Stimulated activated CD8-positive, alpha-beta memory T cell treated with anti-CD3 and anti-CD28 coated beads, Interleukin-2, amount 100 ng/mL, for 48 hours (primary cell): ENCODE data around the gene IGLL1.
"Not testable (repeated sequence)": the region's sequence is repeated elsewhere in the genome, so short reads cannot be mapped to it uniquely, and the experiment has no call there.

Source experiments
- DNase-seq, 2 donors: peaks; one replicate each; pipeline ENCODE4 v3.0.0-alpha.2; 2020; ENCODE audit warnings: low read depth in 2 of 2

IGLL1 gene

DNA sequence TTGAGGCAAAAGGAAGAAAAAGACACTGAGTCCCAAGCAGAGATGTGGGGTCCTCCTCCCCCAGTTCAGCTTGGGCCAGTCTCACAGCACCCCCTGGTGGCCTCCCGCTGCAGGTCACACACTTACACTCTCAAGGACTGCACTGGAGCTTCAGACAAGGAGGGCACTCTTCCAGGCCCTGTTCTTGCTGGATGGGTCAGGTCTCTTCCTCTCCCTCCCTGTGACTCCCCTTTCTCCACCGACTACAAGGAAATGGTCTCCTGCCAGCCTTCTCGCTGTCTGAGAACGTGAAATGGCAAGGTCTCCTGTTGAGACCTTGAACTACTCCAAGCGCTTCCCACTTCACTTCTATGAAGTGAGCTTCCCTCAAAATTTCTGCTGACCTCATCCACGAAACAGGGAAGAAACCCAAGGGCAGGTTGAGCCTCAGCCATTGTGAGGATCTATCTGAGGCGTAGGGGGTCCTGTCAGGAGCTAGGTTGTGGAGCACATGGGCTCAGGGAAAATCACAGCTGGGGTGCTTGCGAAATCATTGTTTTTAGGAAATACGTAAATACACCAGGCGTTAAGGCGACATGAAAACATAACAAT lies 11.2 kb upstream of the IGLL1 start:
- DNase-seq: peak; percentile 30 to 63

DNA sequence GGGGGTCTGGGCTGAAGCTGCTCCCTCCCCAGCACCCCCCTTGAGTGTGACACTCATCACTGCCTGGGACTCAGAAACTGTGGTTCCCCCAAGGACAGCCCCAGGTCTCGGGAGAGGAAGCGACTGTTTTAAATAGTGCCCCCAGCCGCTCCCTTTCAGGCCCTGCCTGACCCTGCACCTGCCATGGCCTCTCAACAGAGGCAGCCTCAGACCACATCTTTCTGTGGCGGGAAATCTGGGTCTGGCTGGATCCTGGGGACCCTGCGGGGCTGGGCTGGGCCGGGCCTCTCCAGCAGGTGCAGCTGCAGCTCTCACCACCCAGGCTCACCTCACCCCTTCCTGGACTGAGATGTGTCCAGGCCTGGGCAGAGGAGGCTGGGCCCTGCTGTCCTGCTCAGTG lies 3.7 kb upstream of the IGLL1 start:
- DNase-seq: no peak

DNA sequence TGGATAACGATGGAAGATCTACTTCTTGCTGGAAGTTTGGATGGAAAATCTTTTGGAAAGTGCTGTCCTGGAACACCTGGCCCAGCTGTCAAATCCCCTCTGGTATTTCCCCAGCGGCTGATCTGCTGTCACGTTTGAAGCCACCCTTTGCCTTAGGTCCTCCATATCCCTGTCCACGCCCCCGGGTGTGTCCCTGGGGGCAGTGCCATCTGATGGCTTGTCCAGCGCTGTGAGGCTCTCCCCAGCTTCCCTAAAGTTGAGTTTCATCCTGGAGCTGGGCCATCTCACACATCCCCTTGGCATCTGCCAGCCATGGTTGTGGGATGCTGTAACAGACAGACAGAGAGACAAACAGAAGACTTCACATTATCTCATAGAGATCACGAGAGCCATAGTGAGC lies 3.1 kb upstream of the IGLL1 start:
- no peak for DNase-seq

DNA sequence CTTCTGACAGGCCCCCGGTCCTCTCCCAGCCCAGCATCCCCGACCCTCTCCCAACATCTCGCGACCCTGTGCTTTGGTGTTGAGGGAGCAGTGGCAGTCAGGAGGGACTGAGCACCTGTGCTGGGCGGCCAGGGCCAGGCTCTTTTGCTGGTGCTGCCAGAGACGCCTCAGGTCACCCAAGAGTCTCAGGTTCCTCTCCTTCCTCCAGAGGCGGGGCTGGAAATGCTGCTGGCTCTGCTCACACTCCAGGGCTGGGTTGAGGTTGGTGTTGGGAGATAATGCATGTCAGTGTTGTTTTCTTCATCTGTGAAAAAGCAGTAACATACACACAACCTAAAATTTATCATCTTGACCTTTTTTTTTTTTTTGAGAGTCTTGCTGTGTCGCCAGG lies 1.2 kb upstream of the IGLL1 start:
- DNase-seq: no peak

DNA sequence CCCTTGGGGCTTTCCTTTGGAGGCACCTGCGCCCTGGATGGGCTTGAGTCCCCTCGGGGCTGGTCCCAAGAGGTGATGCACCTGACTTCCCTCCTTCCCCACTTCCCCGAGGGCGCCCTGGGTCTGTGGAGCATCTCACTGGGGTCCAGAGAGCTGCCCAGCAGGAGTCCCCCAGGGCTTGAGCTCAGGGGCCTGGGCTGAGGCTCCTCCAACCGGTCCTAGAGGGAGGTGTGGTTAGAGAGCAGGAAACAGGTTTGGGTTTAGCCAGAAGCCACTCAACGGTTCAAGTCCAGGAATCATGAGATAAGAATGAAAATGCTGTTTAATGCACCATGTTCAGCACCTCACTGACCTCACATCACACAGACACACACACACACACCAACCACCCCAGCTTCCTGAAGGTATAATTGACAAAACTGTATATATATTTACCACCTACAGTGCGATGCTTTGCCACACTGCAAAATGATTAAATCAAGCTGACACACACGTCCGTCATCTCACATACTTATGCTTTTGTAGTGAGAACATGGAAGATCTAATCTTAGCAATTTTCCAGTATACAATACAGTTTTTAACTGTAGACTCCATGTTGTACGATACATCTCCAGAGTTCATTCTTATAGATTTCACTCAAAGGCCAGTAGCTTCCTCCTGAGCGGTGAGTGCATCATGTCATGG lies 628 bp upstream of the IGLL1 start:
- DNase-seq: no peak

DNA sequence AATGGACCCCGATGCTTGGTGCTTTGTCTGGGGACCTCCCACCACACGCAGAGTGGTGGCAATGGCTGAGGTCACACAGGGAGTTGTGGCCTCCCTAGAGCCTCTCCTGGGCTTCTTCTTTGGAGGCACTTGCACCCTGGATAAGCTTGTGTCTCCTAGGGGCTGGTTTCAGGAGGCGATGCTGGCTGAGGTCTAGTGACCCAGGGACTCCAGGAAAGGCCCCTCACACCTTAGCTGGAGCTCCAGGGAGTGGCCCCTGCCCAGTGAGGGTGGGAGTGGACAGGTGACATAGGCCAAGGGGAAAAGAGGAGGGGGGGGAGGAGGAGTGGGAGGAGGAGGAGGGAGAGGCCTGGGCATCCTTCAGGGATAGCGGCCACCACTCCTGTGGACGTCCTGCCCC lies 810 bp downstream of the IGLL1 start:
- no peak for DNase-seq

DNA sequence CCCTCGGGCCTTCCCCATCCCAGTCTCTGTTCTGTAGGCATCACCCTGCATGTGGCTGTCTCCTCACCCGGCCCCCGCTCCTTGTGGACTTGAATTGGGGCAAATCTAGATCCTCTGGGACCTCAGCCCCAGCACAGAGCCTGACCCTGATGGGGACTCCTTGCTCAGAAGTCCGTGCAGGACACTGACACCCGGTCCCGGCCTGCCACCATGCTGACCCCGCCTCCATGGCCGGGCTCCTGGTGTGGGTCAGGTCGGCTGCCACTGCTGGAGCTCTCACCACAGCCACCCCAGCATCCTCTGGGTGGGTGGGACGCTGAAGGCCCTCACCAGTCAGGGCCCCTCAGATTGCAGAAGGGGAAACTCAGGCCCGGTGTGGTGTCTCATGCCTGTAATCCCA lies 1.8 kb downstream of the IGLL1 start:
- DNase-seq: no peak

DNA sequence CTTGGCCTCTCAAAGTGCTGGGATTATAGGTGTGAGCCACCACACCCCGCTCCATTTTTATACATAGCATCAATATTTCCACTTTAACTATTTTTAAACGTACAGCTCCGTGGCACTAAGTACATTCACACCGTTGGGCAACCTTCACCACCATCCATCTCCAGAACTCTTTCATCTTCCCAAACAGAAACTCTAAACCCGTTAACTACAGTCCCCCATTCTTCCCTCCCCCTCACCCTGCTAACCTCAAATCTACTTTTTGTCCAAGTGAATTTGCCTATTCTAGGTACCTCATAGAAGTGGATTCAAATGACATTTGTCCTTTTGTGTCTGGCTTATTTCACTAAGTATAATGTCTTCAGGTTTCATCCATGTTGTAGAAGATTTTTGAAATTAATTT lies 3.4 kb downstream of the IGLL1 start:
- no peak for DNase-seq

DNA sequence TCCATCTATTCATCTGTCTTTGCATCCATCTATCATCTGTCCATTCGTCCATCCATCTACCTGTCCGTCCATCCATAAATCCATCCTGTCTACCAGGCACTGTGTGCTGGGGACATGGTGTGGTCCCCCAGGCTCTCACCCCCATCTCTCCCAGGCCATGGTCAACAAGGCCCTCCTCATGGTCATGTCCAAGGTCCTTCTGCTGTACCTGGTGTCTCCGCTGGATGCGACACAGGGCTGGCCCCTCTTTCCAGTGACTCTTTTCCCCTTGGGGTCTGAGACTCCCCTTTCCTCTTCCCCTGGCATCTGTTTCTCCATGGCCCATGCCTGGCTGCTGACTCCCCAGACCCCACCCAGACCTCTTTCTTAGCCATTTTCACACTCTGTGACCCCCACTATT lies 4.5 kb downstream of the IGLL1 start:
- no peak for DNase-seq

DNA sequence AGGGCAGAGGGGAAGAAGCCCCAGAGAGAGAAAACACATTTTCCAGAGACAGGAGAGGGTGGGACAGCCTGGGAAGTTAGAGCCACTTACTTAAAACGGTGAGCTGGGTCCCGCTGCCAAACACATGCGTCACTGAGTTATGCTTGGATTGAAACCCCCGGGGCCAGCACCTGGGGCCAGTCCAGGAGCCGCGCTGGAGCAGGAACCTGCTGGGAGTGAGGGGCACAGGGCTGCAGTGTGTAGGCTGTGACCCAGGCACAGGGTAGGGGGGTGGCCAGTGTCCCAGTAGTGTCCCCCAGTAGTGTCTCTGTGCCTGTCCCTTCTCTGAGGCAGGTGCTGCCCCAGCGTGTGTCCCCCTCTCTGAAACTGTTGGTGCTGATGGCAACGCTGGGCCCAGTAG lies 5.2 kb downstream of the IGLL1 start:
- DNase-seq: no peak

DNA sequence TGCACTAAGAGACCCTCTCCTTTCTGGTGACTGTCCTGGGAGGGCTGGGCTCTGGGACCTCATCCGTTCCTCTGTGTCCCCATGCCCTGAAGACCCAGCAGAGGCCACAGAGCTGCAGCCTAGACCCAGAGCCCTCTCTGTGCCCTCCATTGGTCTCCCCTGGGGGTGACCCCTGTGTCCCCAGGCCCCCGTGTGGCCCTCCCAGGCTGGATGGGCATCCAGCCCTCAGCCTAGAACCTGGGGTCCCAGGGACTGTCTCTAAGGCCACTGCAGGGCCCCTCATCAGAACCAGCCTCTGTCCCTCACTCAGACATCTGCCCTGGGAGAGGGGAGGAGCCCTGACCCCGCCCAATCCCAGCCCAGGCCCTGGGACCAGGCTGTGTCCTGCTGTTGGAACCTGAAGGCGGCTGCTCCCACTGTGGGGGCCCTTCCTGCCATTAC lies 5.7 kb downstream of the IGLL1 start:
- no peak for DNase-seq

DNA sequence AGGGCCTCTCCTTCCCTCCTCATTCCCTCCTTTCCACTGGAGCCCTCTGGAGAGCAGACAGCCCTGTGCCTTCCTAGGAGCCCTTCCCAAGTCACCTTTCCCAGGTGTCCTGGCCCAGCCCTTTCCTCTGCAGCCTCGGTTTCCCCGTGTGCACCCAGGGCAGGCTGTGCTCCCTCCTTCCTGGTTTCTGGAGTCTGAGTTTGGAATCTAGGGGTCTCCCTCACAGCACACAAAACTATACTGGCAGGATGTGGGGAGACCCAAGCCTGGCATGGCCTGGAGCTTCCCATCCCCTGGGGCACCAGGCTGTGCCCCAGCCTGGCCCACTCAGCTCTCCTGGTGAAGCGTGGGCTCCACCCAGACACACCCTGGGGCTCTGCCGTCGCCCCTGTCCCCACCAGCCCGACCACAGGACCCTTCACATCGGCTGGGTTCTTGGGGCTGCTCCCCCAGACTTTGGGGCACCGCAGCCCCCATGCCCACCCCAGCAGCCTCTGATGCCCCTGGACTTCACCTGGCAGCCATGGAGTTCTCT lies 6.3 kb downstream of the IGLL1 start:
- DNase-seq: not testable (repeated sequence)

DNA sequence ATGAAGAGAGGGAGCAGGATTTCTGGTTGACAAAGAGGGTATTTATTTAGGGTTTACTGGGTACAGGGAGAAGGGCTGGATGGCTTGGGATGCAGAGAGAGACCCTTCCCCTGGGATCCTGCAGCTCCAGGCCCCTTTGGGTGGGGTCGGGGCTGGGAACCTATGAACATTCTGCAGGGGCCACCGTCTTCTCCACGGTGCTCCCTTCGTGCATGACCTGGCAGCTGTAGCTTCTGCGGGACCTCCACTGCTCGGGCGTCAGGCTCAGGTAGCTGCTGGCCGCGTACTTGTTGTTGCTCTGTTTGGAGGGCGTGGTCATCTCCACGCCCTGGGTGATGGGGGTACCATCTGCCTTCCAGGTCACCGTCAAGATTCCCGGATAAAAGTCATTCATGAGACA lies 7.0 kb downstream of the IGLL1 start:
- not testable (repeated sequence) for DNase-seq

DNA sequence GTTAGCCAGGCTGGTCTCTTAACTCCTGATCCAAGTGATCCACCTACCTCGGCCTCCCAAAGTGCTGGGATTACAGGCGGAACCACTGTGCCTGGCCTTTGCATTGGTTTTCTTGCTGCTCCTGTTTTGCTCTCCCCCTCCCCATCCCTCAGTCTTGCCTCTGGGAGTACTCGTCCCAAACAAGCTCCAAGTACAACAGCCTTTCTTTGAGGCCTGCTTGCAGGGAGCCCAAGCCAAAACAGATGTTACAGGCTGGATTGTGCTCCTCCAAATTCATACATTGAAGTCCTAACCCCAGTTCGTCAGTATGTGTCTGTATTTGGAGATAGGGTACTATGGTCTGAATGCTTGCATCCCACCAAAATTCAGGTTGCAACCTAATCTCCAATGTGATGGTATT lies 8.6 kb downstream of the IGLL1 start:
- no peak for DNase-seq

DNA sequence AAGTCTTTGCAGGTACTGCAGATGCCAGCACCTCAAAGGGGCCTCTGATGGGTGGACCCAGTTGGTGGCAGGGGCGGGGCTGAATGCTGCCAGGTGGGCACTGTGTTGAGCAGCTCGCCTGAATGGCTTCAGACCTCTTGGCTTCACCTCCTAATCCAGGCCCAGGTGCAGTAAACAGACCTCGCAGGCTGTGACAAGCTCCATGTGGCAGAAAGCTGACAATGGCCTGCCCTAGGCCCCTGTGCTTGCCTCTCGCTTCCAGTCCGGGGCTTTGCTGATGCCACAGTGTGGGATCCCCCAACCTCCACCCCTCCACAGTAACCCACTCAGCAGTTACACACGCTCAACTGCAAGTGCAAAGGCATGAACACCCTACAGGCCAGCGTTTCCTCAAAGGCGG lies 9.4 kb downstream of the IGLL1 start:
- no peak for DNase-seq

DNA sequence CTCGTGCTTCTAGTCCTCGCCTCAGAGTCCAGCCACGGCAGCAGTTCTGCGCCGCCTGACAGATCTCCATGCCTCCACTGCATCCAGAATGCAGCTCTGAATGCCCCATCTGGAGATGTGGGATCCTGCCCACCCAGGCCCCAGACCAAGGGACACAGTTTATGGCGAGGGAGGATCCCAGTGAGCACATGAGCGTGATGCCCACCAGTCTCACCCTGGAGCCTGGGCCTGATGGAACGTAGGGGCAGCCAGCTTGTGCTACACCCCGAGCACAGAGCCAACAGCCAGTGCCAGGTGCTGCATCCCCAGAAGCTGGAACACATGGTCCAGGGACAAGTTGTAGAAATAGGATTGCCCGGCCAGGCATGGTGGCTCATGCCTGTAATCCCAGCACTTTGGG lies 10.4 kb downstream of the IGLL1 start:
- DNase-seq: no peak

DNA sequence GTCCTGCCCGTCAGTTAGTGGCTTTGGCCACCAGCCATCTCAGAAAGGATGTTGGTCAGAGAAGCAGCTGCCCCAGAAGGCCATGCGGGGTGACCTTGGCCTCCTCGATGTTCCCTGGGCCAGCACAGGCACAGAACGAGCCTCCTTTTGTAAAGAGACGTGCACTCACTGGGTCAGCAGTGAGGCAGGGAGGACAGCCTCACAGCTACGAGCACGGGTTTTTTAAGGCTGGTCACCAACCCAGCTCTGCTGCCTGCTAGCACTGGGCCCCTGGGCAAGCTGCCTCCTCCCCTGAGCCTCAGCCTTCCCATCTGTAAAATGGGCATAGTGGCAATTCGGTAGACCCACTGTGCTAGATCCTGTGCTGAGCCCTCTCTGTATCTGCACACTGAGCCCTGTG lies 10.8 kb downstream of the IGLL1 start:
- no peak for DNase-seq

DNA sequence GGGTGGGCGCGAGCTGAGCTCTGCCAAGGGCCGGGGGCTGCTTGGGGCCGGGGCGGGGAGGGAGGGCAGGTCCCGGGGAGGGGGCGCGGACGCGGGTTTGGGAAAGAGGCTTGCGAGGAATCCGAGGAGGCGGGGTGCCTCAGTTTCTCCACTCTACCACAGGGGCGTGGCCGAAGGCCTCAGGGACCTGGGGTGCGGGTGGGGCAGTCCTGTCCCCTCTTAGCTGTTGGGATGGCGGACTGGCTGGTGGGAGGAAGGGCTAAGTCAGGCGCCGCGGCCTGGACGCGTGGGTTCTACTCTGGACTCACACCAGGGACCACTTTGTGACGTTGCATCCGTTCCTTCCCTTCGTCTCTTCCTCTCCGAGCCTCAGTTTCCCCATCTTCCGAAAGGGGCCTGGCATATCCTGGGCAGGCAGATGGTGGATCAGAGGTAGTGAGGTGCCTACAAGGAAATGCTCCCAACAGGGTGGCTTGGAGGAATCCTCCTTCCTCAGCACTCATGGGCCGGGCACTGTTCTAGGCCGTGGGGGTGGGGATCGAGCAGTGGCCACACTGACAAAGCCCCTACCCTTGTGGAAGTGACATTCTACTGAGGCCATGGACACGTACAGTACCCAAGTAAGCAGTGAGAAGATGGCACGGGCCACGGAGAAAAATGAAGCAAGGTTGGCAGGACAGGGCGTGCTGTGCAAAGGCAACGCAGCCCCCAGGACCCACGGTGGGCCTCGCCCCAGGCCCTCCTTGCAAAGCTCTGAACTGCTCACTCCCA lies 13.2 kb downstream of the IGLL1 start:
- no peak for DNase-seq

DNA sequence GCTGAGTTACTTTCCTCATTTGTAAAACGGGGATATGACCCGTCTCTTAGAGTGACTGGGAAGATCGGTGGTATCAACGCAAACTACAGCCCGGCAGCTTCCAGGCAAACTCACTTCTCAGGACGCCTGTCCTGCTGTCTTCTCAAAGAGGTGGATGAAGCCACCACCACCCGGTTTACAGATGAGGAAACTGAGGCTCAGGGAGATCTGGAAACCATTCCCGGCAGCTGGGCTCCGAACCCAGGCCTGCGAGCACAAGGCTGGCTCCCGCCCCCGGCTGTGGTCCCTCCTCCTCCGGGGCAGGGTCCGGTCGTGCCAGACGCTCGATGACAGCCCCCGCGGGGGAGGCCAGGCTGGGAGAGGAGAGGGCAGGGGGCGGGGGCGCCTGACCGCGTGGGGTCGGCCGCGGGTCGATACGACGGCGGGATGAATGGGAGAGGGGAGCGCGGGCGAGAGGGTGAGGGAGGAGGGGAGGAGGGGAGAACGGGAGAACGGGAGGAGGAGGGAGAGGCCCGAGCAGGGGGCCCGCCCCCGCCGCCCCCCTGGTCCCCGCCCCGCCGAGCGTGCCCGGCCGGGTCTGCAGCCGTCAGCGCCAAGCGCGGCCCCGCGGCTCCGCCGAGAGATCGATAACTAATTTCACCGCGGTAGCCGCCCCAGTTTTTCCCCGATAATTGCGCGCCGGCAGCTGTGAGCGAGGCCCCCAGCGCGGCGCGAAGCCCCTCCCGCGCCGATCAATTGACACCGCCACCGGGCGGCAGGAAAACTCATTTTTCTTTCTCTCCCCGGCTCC lies 14.0 kb downstream of the IGLL1 start:
- no peak for DNase-seq

DNA sequence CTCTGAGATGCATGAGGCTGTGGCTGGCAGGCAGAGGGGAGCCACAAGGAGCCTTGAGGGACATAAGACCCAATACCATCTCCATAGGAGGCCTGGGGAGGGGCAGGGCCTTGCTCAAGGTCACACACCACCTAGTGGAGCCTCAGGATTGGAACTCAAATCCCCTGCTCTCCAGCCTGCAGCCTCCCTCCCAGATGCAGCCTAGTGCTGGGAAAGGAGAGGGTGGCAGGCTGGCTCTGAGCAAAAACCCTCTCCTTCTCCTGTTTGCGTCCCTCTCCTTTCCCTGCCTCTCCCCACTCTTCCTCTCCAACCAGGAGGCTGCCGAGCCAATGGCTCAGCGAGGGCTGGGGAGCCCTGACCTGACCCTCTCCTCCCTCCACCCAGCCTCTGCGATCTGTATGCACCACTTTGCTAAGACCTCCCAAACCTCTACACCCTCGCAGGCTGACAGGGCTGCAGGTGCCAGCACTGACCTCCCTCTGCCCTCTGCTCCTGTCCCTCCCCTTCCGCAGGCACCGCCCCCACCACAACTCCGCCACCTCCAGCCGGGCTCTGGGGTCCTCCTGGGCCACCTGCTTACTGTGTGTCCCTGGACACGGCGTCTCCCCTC lies 14.7 kb downstream of the IGLL1 start:
- DNase-seq: no peak

DNA sequence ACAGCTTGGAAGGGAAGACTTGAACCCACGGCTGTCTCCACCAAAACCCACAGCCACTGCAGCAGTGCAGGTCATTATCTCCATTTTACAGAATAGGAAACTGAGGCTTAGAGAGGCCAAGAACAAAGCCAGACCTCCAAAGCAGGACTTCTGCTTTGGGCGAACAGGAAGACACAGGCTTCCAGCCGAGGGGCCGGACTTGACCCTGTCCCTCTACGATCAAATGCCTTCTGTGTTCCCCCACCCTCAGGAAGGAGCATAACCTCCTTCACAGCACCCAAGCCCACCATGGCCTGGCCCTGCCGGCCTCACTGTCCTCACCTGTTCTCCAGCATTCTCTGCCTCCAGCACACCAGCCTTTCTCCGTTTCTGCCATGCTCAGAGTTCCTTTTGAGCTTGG lies 15.8 kb downstream of the IGLL1 start:
- DNase-seq: no peak

DNA sequence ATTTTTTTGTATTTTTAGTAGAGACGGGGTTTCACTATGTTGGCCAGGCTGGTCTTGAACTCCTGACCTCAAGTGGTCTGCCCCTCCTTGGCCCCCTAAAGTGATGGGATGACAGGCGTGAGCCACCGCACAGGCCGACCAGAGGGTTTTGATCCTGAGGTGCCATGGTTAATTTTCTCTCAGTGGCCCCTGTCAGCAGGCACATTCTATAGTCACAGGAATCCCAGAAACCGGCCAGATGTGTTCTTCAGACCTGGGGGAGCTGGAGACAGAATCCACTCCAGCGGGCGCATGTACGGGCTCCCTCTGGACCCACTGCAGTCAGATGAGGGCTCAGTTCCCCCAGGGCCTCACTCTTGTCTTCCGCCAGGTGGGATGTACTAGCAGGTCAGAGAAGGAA lies 17.0 kb downstream of the IGLL1 start:
- no peak for DNase-seq
